Mesendoderm (in vitro differentiated cells): ENCODE measurements around the gene GRIK4.

Experiments
- DNase-seq: peaks from one replicate; pipeline ENCODE4 v3.0.0; 2013
- H2AK5ac ChIP-seq: 2 replicates; pipeline ENCODE4 v1.6.1; 2013; ENCODE audit warnings: low read length, inconsistent platforms
- H2BK120ac ChIP-seq: 2 replicates; pipeline ENCODE4 v1.6.1; 2013; ENCODE audit warnings: low read depth, mild to moderate bottlenecking, low read length, moderate library complexity, mixed read lengths
- H2BK15ac ChIP-seq: replicated peaks from 2 replicates; pipeline ENCODE4 v1.6.1; 2013; ENCODE audit warnings: low read depth, mild to moderate bottlenecking, moderate library complexity
- H2BK5ac ChIP-seq: 2 replicates; pipeline ENCODE4 v1.6.1; 2013; ENCODE audit warnings: low read length, inconsistent platforms
- H3K18ac ChIP-seq: 2 replicates; pipeline ENCODE4 v1.6.1; 2013; ENCODE audit warnings: mild to moderate bottlenecking, low read length, mixed read lengths
- H3K23ac ChIP-seq: one replicate; pipeline ENCODE4 v1.6.1; 2013; ENCODE audit warnings: low read length
- H3K27ac ChIP-seq: 2 replicates; pipeline ENCODE4 v1.5.1; 2013; ENCODE audit warnings: low read depth, mild to moderate bottlenecking, inconsistent platforms, low read length, moderate library complexity
- H3K27me3 ChIP-seq: 2 replicates; pipeline ENCODE4 v1.6.1; 2013; ENCODE audit warnings: low read length, control low read depth, mild to moderate bottlenecking, inconsistent platforms; ENCODE audit not compliant: insufficient read depth, poor library complexity
- H3K36me3 ChIP-seq: 2 replicates; pipeline ENCODE4 v1.6.1; 2013; ENCODE audit warnings: low read length, inconsistent platforms; ENCODE audit not compliant: control insufficient read depth, insufficient read depth
- H3K4ac ChIP-seq: one replicate; pipeline ENCODE4 v1.6.1; 2013; ENCODE audit warnings: low read depth, mild to moderate bottlenecking, low read length, moderate library complexity
- H3K4me1 ChIP-seq: 2 replicates; pipeline ENCODE4 v1.6.1; 2013; ENCODE audit warnings: low read depth, low read length, inconsistent platforms; ENCODE audit not compliant: control insufficient read depth
- H3K4me2 ChIP-seq: 2 replicates; pipeline ENCODE4 v1.6.1; 2013; ENCODE audit warnings: low read length
- H3K4me3 ChIP-seq: 2 replicates; pipeline ENCODE4 v1.5.1; 2013; ENCODE audit warnings: mild to moderate bottlenecking, low read length
- H3K56ac ChIP-seq: one replicate; pipeline ENCODE4 v1.6.1; 2013; ENCODE audit warnings: low read length
- H3K79me1 ChIP-seq: 2 replicates; pipeline ENCODE4 v1.6.1; 2013; ENCODE audit warnings: low read length, inconsistent platforms
- H3K79me2 ChIP-seq: 2 replicates; pipeline ENCODE4 v1.6.1; 2013; ENCODE audit warnings: mild to moderate bottlenecking, low read length; ENCODE audit not compliant: control insufficient read depth, insufficient read depth
- H3K9ac ChIP-seq: 2 replicates; pipeline ENCODE4 v1.6.1; 2013; ENCODE audit warnings: low read length, inconsistent platforms
- H4K5ac ChIP-seq: one replicate; pipeline ENCODE4 v1.6.1; 2013; ENCODE audit warnings: low read length
- H4K8ac ChIP-seq: one replicate; pipeline ENCODE4 v1.6.1; 2013; ENCODE audit warnings: low read depth, mild to moderate bottlenecking, control low read depth, low read length, moderate library complexity
- WGBS: extraction: QIAGEN DNeasy Blood & Tissue Kit; methylation state at CpG from one replicate; pipeline ENCODE4 v1.1.7; 2013; ENCODE audit warnings: low lambda C conversion rate, missing lambda C conversion rate; ENCODE audit not compliant: insufficient coverage; ENCODE audit errors: extremely low coverage; 5-methylcytosine and 5-hydroxymethylcytosine counted together

Gene GRIK4

DNA sequence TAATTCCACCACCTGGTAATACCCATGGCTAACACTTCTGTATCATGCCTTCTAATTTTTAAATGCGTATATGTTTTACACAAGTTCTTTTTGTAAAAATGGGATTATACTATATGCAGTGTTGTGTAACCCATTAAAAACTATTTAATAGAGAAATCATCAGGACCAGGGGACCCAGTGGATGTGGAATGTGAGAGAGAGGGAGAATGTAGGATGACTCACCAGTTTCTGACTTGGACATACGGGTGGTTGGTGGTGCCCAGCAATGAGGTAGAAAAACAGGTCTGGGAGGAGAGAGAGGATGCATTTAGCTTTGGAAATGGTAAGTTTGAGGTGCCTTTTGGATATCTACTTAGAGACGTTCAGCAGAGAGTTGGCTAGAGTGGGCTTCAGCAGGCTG, 400.4 kb downstream of the GRIK4 start:
- no peak overlapping the region for H3K4me3 ChIP-seq
- no peak overlapping the region for H3K56ac ChIP-seq
- no peak overlapping the region for H3K23ac ChIP-seq
- no peak overlapping the region for H3K4me2 ChIP-seq
- no peak overlapping the region for H2BK120ac ChIP-seq
- H3K79me1 ChIP-seq, result no peaks in the 10 kb centered on the region
- H2BK15ac ChIP-seq, result no peak overlapping the region
- no peak overlapping the region for H3K4ac ChIP-seq
- no peaks in the 10 kb centered on the region for H3K27me3 ChIP-seq
- H4K8ac ChIP-seq, result no peak overlapping the region
- WGBS, result no CpG with 5 or more reads among the region's 3 CpGs
- H3K27ac ChIP-seq, result no peak overlapping the region
- no peaks in the 10 kb centered on the region for H3K4me1 ChIP-seq
- no peak for DNase-seq
- no peak overlapping the region for H2AK5ac ChIP-seq
- no peaks in the 10 kb centered on the region for H3K36me3 ChIP-seq
- no peaks in the 10 kb centered on the region for H3K79me2 ChIP-seq
- H3K18ac ChIP-seq, result no peak overlapping the region
- no peak overlapping the region for H2BK5ac ChIP-seq
- no peak overlapping the region for H4K5ac ChIP-seq
- H3K9ac ChIP-seq, result no peak overlapping the region

DNA sequence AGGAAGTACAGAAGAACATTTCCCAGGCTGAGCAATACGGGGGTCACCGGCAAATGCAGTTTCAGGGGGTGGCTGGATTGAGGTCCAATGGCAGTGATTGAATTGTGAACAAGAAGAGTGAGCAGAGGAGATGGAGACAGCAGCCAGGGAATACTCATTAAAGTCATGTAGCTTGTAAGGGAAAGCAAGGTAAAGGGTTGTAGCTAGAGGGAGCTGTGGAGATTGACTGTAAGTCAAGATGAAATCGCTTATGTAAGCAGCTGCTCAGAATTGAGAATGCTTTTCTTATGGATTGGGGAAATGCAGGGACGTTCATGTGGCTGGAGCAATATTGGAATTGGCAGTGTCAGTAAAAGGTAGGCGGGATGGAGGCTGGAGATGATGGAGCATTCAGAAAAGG, 401.0 kb downstream of the GRIK4 start:
- no peaks in the 10 kb centered on the region for H3K36me3 ChIP-seq
- H4K5ac ChIP-seq, result no peak overlapping the region
- H3K4ac ChIP-seq, result no peak overlapping the region
- H3K23ac ChIP-seq, result no peak overlapping the region
- H3K4me3 ChIP-seq, result no peak overlapping the region
- H3K56ac ChIP-seq, result no peak overlapping the region
- no peak overlapping the region for H3K18ac ChIP-seq
- no CpG with 5 or more reads among the region's 5 CpGs for WGBS
- no peak overlapping the region for H4K8ac ChIP-seq
- H2BK15ac ChIP-seq, result no peak overlapping the region
- no peak overlapping the region for H3K27ac ChIP-seq
- no peak overlapping the region for H3K9ac ChIP-seq
- H2AK5ac ChIP-seq, result no peak overlapping the region
- H3K79me2 ChIP-seq, result no peaks in the 10 kb centered on the region
- peak; percentile 73 for DNase-seq
- H2BK5ac ChIP-seq, result no peak overlapping the region
- H3K4me1 ChIP-seq, result no peaks in the 10 kb centered on the region
- no peaks in the 10 kb centered on the region for H3K79me1 ChIP-seq
- no peaks in the 10 kb centered on the region for H3K27me3 ChIP-seq
- H2BK120ac ChIP-seq, result no peak overlapping the region
- no peak overlapping the region for H3K4me2 ChIP-seq

DNA sequence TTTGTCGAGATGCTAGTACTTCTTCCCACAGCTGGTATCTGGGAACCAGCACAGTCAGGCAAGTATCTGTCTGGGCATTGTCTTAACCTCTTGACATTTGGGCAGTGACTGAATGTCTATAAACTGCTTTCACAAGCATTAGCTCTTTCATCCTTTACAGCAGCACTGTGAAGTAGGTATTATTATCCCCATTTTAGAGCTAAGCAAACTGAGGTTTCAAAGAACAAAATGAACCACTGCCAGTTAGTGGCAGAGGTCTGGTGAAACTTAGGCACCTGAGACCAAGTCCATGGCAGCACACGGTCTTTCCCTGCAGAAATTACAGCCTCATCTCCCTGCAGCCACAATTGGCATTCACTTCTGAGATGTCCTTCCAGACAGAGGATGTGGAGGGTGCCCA, 401.4 kb downstream of the GRIK4 start:
- Histone ChIP-seq H2BK15ac (no peak overlapping the region), H3K79me2 (no peaks in the 10 kb centered on the region), H2BK5ac (no peak overlapping the region), H4K8ac (no peak overlapping the region), H4K5ac (no peak overlapping the region), H3K36me3 (no peaks in the 10 kb centered on the region), H3K4ac (no peak overlapping the region), H3K23ac (no peak overlapping the region), H3K56ac (no peak overlapping the region), H2AK5ac (no peak overlapping the region), H3K27me3 (no peaks in the 10 kb centered on the region), H3K9ac (no peak overlapping the region), H3K18ac (no peak overlapping the region), H3K4me1 (no peaks in the 10 kb centered on the region), H3K27ac (no peak overlapping the region), H2BK120ac (no peak overlapping the region), H3K4me2 (no peak overlapping the region), H3K79me1 (no peaks in the 10 kb centered on the region), H3K4me3 (no peak overlapping the region)
- no peak for DNase-seq
- no CpG with 5 or more reads among the region's 2 CpGs for WGBS

DNA sequence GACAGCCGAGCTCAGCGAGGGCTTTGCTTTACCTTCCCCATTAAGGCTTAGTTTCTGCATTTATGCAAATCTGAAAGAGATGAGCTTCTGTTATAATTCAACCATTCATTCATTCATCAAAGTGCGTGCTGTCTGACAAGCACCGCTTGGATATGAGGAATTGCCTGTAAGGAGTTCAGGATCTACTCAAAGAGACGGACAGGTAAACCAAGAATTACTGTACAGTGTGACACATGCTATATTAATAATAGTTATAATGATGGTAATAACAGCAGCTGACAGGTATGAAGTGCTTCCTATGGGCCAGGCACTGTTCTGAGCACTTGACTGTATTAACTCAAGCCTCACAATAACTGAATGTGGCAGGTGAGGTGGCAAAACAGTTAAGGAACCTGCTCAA, 402.5 kb downstream of the GRIK4 start:
- no peak overlapping the region for H3K4me3 ChIP-seq
- no peak overlapping the region for H3K27ac ChIP-seq
- no peak overlapping the region for H3K56ac ChIP-seq
- H4K8ac ChIP-seq, result no peak overlapping the region
- WGBS, result no CpG with 5 or more reads among the region's 5 CpGs
- H2BK120ac ChIP-seq, result no peak overlapping the region
- no peak overlapping the region for H3K4ac ChIP-seq
- no peak for DNase-seq
- peaks cover 2% of the 10 kb centered on the region for H3K4me1 ChIP-seq
- H2BK5ac ChIP-seq, result no peak overlapping the region
- no peaks in the 10 kb centered on the region for H3K79me2 ChIP-seq
- no peak overlapping the region for H3K9ac ChIP-seq
- H4K5ac ChIP-seq, result no peak overlapping the region
- no peak overlapping the region for H3K23ac ChIP-seq
- no peaks in the 10 kb centered on the region for H3K36me3 ChIP-seq
- no peak overlapping the region for H3K18ac ChIP-seq
- H2AK5ac ChIP-seq, result no peak overlapping the region
- H3K4me2 ChIP-seq, result no peak overlapping the region
- no peaks in the 10 kb centered on the region for H3K27me3 ChIP-seq
- H2BK15ac ChIP-seq, result no peak overlapping the region
- H3K79me1 ChIP-seq, result no peaks in the 10 kb centered on the region

DNA sequence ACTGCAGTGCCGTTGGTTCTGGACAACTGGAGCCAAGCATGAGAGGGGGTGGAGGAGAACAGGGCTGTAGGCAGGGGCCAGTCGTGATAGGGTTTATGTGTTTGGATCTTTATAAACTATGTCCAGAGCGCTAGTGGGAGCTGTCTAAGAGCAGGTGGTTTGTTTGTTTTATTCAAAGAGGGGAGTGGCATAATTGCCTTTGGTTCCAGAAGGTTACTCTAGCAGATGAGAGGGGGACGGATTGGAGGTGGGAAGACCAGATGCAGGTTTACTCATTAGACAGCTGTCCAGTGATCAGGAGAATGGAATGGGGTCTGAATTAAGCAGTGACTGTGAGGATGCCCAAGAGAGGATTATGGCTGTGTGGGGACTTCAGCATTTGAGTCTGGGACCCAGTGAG, 403.1 kb downstream of the GRIK4 start:
- H3K4me1 ChIP-seq, result peaks cover 3% of the 10 kb centered on the region
- no peaks in the 10 kb centered on the region for H3K79me1 ChIP-seq
- no peak overlapping the region for H3K27ac ChIP-seq
- no peak overlapping the region for H4K8ac ChIP-seq
- H2BK5ac ChIP-seq, result no peak overlapping the region
- H2BK15ac ChIP-seq, result no peak overlapping the region
- H3K23ac ChIP-seq, result no peak overlapping the region
- H3K4me2 ChIP-seq, result no peak overlapping the region
- no peaks in the 10 kb centered on the region for H3K36me3 ChIP-seq
- no peak overlapping the region for H3K56ac ChIP-seq
- WGBS, result no CpG with 5 or more reads among the region's 4 CpGs
- no peak overlapping the region for H3K4me3 ChIP-seq
- H3K4ac ChIP-seq, result no peak overlapping the region
- H2AK5ac ChIP-seq, result no peak overlapping the region
- no peak overlapping the region for H3K18ac ChIP-seq
- H3K79me2 ChIP-seq, result no peaks in the 10 kb centered on the region
- no peak overlapping the region for H2BK120ac ChIP-seq
- H4K5ac ChIP-seq, result no peak overlapping the region
- no peak for DNase-seq
- no peaks in the 10 kb centered on the region for H3K27me3 ChIP-seq
- no peak overlapping the region for H3K9ac ChIP-seq

DNA sequence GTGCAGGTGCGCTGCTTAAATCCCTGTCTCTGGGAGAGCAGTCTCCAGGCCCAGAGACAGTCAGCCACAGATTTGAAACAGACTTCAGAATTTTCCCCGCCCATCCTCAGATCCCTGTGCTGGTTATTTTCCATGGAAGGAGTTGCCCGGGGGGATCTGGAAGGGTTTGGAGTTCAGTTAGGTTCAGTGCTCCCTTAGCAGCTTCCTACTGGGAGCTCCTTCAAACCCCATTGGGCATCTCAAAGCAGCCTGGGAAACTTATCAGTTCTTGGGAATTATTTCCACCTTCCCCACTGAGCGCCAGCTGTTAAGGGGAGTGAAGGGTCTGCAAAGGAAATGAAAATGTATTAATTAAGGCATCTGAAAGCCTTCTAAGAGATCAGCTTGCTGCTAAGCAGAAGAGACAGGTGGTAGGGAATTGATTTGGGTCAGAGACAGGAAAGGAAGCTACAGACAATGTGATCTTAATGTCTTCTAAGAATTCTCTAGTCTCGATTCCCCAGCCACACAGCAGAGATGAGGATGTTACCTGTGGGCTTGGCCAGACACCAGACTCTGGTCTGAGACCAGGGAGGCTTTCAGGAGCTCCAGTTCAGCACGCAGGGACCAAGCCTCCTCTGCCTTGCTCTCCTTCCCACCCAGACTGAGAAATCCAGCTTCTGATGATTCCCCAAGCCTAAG, 406.2 kb downstream of the GRIK4 start:
- H3K79me2 ChIP-seq, result no peaks in the 10 kb centered on the region
- no peak overlapping the region for H3K56ac ChIP-seq
- H2AK5ac ChIP-seq, result no peak overlapping the region
- H3K4ac ChIP-seq, result no peak overlapping the region
- H3K23ac ChIP-seq, result no peak overlapping the region
- WGBS, result no CpG with 5 or more reads among the region's 6 CpGs
- H2BK5ac ChIP-seq, result no peak overlapping the region
- no peak overlapping the region for H3K18ac ChIP-seq
- DNase-seq, result peak; percentile 78
- no peak overlapping the region for H4K5ac ChIP-seq
- H3K4me1 ChIP-seq, result peaks cover 3% of the 10 kb centered on the region
- H2BK15ac ChIP-seq, result no peak overlapping the region
- no peaks in the 10 kb centered on the region for H3K27me3 ChIP-seq
- H3K79me1 ChIP-seq, result no peaks in the 10 kb centered on the region
- H3K36me3 ChIP-seq, result no peaks in the 10 kb centered on the region
- no peak overlapping the region for H3K27ac ChIP-seq
- H3K4me2 ChIP-seq, result no peak overlapping the region
- no peak overlapping the region for H3K4me3 ChIP-seq
- H2BK120ac ChIP-seq, result no peak overlapping the region
- H3K9ac ChIP-seq, result no peak overlapping the region
- H4K8ac ChIP-seq, result no peak overlapping the region
